Activated CD8-positive, alpha-beta memory T cell treated with anti-CD3 and anti-CD28 coated beads, Interleukin-2, amount 50 U/mL, for 48 hours (primary cell): ENCODE results near the gene KCNK7.

Experiments
- DNase-seq: peaks from one replicate; pipeline ENCODE4 v3.0.0-alpha.2; 2020

The KCNK7 gene

DNA sequence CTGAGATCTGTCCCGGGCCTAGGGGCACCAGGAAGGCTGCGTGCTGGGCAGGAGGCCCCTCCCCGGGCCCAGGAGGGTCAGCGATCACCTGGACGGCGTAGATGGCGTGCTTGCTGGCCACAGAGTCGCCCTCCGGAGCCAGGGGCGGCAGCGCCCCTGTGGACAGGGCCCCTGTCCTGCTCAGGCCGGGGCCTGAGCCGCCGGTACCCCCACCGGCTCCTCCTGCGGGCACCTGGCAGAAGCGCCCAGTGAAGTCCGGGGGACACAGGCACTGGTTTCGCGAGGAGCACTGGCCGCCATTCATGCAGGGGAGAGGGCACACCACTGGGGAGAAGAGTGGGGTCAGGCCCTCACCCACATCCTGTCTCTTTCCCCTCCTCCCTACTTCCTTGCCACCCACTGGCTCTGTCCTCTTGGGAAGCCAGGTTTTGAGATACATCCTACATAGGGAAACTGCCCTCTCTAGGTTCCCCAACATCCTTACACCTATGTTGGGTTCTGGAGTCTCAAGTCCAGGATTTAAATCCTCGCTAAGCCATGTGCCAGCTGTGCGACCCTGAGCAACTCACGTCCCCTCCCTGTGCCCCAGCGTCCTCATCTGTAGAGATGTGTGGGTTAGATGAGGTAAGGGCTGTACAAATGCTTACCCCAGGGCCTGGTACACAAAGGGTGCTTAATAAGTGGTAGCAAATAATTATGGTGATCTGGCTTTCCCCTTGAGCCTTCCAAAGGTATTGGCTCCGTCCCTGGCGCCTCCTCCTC is 41.4 kb downstream of the KCNK7 start:
- no peak for DNase-seq

DNA sequence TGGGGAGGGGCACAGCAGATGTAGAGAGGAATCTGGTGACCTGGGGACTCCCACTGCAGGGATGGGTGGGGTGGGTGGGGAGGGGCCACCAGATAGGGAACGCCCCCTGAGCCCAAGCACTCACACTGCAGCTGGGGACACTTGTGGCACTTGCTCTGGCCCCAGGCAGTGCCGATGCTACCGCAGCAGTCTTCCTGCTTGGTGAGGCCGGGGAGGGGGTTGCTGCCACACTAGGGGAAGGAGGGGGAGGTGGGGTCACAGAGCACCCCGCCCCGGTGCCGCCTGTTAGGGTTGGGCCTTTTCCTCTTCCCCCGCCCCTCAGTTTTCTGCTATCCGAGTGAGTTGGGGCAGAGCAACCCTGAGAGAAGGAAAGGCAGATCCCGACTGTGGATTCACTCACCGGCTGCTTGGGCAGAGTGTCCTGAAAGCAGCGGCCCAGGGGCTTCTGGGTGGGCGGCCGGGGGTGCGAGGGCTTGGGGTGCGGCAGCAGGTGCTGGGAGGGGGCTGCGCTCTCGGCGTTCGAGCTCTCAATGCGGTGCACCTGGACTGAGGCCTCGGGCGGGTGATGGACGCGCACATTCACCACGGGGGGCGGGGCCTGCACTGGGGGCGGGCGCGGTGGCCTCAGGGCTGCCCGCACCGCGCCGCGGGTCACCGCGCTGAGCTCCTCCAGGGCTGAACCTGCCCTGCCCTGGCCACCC is 42.1 kb downstream of the KCNK7 start:
- DNase-seq, result no peak

DNA sequence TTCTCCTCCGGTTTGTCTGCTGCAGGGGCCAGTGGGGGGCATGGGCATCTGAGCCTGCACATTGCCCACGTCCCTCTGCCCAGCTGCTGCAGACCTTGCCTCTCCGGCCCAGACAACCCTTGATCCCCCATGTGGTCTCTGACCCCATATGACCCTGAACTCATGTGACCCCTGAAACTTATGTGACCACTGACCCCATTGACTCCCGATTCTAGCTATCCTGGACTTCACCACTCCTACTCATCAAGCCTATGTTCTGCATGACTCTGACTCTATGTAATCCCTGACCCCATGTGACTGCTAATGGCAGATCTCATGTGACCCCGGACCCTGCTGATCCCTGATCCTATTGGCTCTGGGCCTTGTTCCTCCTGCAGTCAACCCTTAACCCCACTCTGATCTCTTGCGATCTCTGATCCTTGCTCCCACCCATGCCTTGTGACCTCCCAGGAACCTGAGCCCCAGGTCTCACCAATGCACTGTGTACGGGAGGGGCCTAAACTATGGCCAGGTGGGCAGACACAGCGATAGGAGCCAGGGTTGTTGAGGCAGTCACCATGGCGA is 43.1 kb downstream of the KCNK7 start:
- DNase-seq, result no peak

DNA sequence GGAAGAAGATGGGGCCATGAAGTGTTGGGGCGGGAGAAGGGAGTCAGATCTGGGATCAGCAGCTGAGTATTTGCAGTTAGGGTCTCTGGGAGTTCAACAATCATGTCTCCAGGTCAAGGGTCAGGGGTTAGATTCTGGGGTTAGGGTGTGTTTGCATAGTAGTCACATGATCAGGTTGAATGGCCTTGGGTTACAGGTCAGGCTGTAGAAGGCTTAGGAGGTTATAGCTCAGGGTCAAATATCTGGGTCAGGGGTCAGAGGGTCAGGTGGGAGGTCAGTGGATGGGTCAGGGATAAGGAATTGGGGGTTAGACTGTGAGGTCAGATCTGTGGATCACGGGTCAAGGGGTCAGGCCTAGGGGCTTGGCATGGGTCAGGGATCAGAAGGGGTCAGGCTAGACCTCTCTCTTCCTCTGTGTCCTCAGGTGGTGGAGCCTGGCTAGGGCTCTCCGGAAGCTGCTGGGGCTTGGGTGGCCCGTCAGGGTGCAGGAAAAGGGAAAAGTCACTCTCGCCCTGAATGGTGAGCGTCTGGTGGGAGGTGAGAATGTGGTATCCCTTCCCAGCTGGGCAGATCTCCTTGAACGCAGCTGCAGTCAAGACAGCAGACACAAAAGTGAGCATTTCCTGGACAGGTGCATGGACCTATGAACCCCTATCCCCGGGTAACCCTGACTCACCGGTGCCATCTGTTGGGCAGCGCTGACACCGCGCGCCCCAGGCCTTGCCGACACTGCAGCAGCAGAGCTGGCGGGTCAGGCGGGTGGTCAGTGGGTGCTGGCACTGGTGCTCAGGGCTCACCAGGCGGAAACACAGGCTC is 43.8 kb downstream of the KCNK7 start:
- no peak for DNase-seq

DNA sequence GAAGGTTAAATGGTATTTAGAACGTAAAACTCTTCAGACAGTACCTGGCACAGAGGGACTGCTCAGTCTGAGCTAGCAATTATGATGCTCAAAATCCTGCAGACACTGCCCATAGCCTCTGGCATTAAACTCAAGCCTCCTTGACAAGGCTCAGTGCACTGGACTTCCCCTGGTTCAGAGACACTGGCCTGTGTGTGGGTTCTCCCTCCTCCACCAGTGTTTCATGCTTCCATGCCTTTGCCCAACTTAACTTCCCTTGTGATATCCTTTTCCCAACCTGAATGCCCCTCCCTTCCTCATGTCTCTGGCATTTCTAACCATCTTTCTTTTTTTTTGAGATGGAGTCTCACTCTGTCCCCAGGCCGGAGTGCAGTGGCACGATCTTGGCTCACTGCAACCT is 46.5 kb downstream of the KCNK7 start:
- DNase-seq, result no peak

DNA sequence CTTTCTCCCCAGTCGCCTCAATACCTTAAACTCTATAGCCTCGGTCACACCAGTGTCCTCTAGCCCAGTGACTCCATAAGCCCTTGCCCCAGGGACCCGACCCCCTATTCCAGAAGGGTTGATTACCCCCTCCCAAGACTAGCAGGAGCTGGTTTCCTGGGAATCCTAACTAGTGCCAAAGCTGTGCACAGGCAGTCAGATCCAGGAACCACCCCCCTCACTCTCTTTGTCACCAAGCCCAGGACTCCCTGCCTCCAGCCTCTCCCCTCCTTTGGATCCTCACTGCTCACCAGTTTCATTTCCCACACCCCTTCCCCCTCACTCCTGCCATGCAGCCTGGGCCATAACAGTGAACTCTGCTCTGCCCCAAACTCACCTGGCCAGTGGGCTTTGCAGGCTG is 47.2 kb downstream of the KCNK7 start:
- DNase-seq, result no peak

DNA sequence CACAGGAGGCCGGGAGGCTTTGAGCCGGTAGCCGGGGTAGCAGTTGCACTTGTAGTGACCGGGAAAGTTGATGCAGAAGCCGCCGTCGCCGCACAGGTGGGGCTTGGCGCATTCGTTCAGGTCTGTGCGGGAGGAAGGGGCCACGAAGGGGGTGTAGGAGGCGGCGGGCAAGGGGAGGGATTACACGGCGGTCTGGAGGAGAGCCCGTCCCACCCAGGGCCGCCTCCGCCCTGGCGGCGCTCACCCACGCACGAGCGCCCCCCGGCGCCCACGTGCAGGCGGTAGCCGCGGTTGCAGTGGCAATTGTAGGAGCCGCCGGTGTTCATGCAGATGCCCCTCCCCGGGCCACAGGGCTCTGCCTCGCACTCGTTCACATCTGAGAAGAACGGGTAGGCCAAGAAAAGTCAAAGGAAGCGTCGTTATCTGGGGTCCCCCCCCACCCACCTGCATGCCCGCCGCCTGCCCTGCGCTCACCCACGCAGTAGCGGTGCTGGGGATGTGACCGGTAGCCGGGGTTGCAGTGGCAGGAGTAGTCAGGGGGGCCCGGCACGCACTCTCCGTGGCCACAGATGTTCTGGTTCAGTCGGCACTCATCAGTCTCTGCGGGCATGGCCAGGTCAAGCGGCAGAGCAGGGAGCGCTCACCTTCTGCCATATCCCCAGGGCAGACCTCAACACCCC is 48.0 kb downstream of the KCNK7 start:
- DNase-seq, result no peak

DNA sequence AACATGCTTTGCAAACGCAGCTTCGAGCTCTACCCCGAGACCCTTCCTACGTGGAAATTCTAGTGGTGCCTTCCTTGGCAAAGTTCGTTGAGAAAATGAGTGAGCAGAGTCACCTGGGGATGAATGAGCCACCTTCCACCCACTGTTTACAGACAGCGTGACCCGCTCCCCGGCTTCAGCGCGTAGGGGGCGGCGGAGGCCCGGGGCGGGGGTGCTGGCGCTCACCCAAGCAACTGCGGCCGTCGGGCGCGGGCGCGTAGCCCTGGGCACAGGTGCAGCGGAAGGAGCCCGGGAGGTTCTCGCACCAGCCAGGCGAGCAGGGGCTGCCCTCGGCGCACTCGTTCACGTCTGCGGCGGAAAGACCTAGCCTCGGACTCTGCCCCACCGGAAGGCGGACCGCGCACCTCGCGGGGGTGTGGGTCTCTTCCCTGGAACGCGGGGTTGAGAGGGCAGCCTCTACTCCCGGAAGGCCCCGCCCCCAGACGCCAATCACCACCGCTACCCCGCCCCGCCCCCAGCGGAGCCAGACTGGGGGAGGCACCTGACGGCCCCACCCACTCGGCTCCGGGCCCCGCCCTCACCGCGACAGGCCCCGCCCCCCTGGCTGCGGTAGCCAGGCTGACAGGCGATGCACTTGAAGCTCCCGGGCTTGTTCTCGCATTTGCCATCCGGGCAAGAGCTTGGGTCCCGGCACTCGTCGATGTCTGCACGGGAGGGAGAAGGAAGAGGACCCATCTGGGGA is 49.2 kb downstream of the KCNK7 start:
- DNase-seq, result peak; percentile 100

DNA sequence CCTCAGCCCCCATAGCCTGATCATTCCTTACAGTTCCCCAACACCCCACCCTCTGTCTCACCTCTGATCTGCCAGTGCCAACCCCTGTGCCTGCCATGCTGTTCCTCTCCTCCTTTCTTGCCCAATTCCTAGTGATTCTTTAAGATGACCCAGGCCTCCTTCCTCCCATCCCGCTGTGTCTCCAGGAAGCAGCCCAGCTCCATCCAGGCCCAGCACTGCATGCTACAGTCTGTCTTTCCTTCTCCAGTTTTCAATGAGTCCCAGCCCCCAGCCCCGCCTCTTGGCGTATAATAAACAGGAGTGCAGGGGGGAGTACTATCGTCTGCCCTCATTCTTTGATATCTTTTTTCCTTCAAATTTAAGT is 49.8 kb downstream of the KCNK7 start:
- DNase-seq, result no peak
